ENCODE measurements around the gene NATD1. TPM values are rescaled to one million over a fixed set of nuclear protein-coding genes. Genes with fewer than 3 reads are reported as not detected.

The NATD1 gene
- total and polyA plus RNA-seq, 2 of the 8 experiments (the other 6 are each of a cell fraction or from before 2014, with no cell fraction given) = 5.4 to 8.4 TPM

DNA sequence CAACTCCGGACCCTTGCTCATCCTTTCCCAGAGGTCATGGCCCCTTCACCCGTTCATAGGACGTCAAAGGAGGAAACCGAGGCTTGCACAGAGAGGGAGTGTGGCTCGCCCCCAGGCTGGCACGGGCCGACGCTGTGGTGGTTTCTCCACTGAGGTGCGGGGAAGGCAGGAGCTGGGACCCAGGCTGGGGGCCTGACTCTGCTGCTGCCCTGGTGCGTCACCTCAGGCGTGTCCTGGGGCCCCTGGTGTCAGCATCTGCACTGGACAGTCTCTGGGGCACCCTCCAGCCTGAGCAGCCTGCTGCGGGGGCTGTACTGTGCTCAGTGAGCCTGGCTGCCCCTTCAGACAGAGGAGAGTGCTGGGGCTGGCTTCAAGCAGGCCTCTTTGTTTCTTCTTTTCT, 38.7 kb upstream of the NATD1 start:
- no peak overlapping the region for H3K27ac ChIP-seq (ENCODE audit: low read depth, low read length)
- H3K27me3 ChIP-seq (replicated peaks in 1 of 4; ENCODE audit: control insufficient read depth in 3 of 4, extremely low read depth in 1 of 4, insufficient read depth in 3 of 4, low read length in 3 of 4) = no peaks in the 10 kb centered on the region
- no peak overlapping the region for H2AFZ ChIP-seq (ENCODE audit: low read length)
- FAIRE-seq (no peak), DNase-seq (ENCODE audit: low read depth in 1 of 2, low spot score in 2 of 2) (no peak)
- no peak overlapping the region for H2BK12ac ChIP-seq (ENCODE audit: low read depth, low read length)
- no peak overlapping the region for H3K4me2 ChIP-seq (ENCODE audit: insufficient read depth in 1 of 2, low read depth in 2 of 2, low read length in 2 of 2)
- H4K8ac ChIP-seq (ENCODE audit: extremely low read depth, insufficient read depth, low read length) = no peak overlapping the region
- ChIA-PET POLR2A (ENCODE audit: partially characterized antibody) (no interaction called here), CTCF (ENCODE audit: partially characterized antibody) (interaction anchor here (1.0 kb wide), 1 partner anchor 142 kb away, joined by 4 read pairs; no protein-coding TSS in a partner anchor)
- TF ChIP-seq CHD1 (IDR thresholded peaks at IDR 0.05; ENCODE audit: low read depth, low read length) = no peak
- no peak for TF ChIP-seq POLR2A (IDR thresholded peaks at IDR 0.05; ENCODE audit: control extremely low read depth in 1 of 2, low read depth in 2 of 2, low read length in 2 of 2)
- TF ChIP-seq CREB1 (IDR thresholded peaks at IDR 0.05) = no peak
- TF ChIP-seq SP1 (IDR thresholded peaks at IDR 0.05; ENCODE audit: low read depth, low read length) = no peak
- TF ChIP-seq TBP (IDR thresholded peaks at IDR 0.05; ENCODE audit: low read depth, low read length) = no peak
- no peak for TF ChIP-seq GABPA (IDR thresholded peaks at IDR 0.05; ENCODE audit: borderline replicate concordance, insufficient read depth, low read length)
- TF ChIP-seq, protein P1, sequence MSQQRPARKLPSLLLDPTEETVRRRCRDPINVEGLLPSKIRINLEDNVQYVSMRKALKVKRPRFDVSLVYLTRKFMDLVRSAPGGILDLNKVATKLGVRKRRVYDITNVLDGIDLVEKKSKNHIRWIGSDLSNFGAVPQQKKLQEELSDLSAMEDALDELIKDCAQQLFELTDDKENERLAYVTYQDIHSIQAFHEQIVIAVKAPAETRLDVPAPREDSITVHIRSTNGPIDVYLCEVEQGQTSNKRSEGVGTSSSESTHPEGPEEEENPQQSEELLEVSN (IDR thresholded peaks at IDR 0.05) = no peak
- no peak for TF ChIP-seq SIRT6 (IDR thresholded peaks at IDR 0.05; ENCODE audit: low read length)
- TF ChIP-seq, protein P2, sequence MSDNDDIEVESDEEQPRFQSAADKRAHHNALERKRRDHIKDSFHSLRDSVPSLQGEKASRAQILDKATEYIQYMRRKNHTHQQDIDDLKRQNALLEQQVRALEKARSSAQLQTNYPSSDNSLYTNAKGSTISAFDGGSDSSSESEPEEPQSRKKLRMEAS (IDR thresholded peaks at IDR 0.05) = no peak
- no peak for TF ChIP-seq RFX5 (IDR thresholded peaks at IDR 0.05; ENCODE audit: borderline replicate concordance, low read depth, low read length)
- TF ChIP-seq RNF2 (IDR thresholded peaks at IDR 0.05; ENCODE audit: borderline replicate concordance, low read depth, low read length, missing control alignments, poor library complexity, severe bottlenecking) = no peak
- no peak for TF ChIP-seq KDM1A (IDR thresholded peaks at IDR 0.05; ENCODE audit: borderline replicate concordance, low read length)
- no peak for TF ChIP-seq POLR2AphosphoS5 (IDR thresholded peaks at IDR 0.05; ENCODE audit: low read depth, low read length)
- H2AK5ac ChIP-seq (ENCODE audit: low read depth, low read length) = no peak overlapping the region
- no peak overlapping the region for H2BK15ac ChIP-seq (ENCODE audit: low read length)
- no peak overlapping the region for H3K9ac ChIP-seq (replicated peaks in 1 of 4; ENCODE audit: extremely low read depth in 1 of 4, low read depth in 3 of 4, low read length in 3 of 4)
- H3K56ac ChIP-seq (replicated peaks; ENCODE audit: insufficient read length, low read depth, low read length) = no peak overlapping the region
- H3K4me3 ChIP-seq (ENCODE audit: extremely low read depth in 1 of 4, insufficient read depth in 2 of 4, low read depth in 3 of 4, low read length in 4 of 4) = no peak overlapping the region
- no peak overlapping the region for H2BK20ac ChIP-seq (ENCODE audit: low read length)
- H4K5ac ChIP-seq (ENCODE audit: insufficient read length, low read depth, low read length) = no peak overlapping the region
- H2BK120ac ChIP-seq (replicated peaks; ENCODE audit: low read depth, low read length) = no peak overlapping the region
- H3K23ac ChIP-seq (ENCODE audit: insufficient read length) = no peak overlapping the region
- H3K9me3 ChIP-seq (ENCODE audit: insufficient read depth in 2 of 2, low read depth in 1 of 2, low read length in 1 of 2) = peaks cover 27 to 55% of the 10 kb centered on the region in 2 experiments; a peak in 3 of 4 replicates
- H3K23me2 ChIP-seq (ENCODE audit: low read depth, low read length) = no peaks in the 10 kb centered on the region
- no peak overlapping the region for H4K91ac ChIP-seq (replicated peaks; ENCODE audit: insufficient read length, low read length)
- no peak overlapping the region for H3K14ac ChIP-seq (ENCODE audit: insufficient read length)
- H3K36me3 ChIP-seq (ENCODE audit: control insufficient read depth in 2 of 4, insufficient read depth in 4 of 4, low read length in 3 of 4) = no peaks in the 10 kb centered on the region
- peaks cover 17% of the 10 kb centered on the region for H3K79me1 ChIP-seq (ENCODE audit: low read depth, low read length)
- H3K4me1 ChIP-seq (replicated peaks in 1 of 4; ENCODE audit: control insufficient read depth in 3 of 4, insufficient read depth in 4 of 4, low read length in 3 of 4) = no peaks in the 10 kb centered on the region; a peak in 1 of 7 replicates
- no peak overlapping the region for H3K18ac ChIP-seq (ENCODE audit: extremely low read depth, low read length)
- no peak overlapping the region for H3K4ac ChIP-seq (replicated peaks; ENCODE audit: insufficient read length, low read depth, low read length)
- WGBS, 2 experiments (ENCODE audit: extremely low coverage in 1 of 2, insufficient coverage in 1 of 2, insufficient read length in 1 of 2, insufficient replicate concordance in 2 of 2, low coverage in 1 of 2, low lambda C conversion rate in 2 of 2, missing lambda C conversion rate in 1 of 2) = 56% methylated on average over 12 of the region's 12 CpGs; no CpG with 5 or more reads in 1 of the 2 experiments
- no peak overlapping the region for H2BK5ac ChIP-seq (ENCODE audit: low read depth, low read length)
- H3K79me2 ChIP-seq (ENCODE audit: control insufficient read depth in 1 of 2, insufficient read depth in 2 of 2, low read length in 2 of 2) = peaks cover 0 to 18% of the 10 kb centered on the region in 2 experiments; a peak in 1 of 4 replicates
- peaks cover 4 to 5% of the 10 kb centered on the region in 2 experiments for H4K20me1 ChIP-seq (replicated peaks in 1 of 2; ENCODE audit: control insufficient read depth in 1 of 2, insufficient read depth in 2 of 2, low read length in 2 of 2)
